GM12891 (cell line): ENCODE data around the gene SMPD3.

Experiments used
- PAX5 ChIP-seq: IDR thresholded peaks from 2 replicates; pipeline ENCODE4 v1.6.1; 2011; ENCODE audit warnings: low read length, moderate library complexity, mild to moderate bottlenecking; ENCODE audit not compliant: insufficient read depth, severe bottlenecking
- POLR2A ChIP-seq: IDR thresholded peaks from 2 replicates; pipeline ENCODE4 v1.6.1; 2011; ENCODE audit warnings: low read depth, low read length, control low read depth
- POLR2AphosphoS5 ChIP-seq: IDR thresholded peaks from 2 replicates; pipeline ENCODE4 v1.6.1; 2011; ENCODE audit warnings: low read depth, low read length, control low read depth
- SPI1 ChIP-seq: IDR thresholded peaks from 2 replicates; pipeline ENCODE4 v1.6.1; 2011; ENCODE audit warnings: low read depth, low read length, control low read depth
- TAF1 ChIP-seq: IDR thresholded peaks from 2 replicates; pipeline ENCODE4 v1.6.1; 2011; ENCODE audit warnings: low read depth, low read length, control low read depth

DNA sequence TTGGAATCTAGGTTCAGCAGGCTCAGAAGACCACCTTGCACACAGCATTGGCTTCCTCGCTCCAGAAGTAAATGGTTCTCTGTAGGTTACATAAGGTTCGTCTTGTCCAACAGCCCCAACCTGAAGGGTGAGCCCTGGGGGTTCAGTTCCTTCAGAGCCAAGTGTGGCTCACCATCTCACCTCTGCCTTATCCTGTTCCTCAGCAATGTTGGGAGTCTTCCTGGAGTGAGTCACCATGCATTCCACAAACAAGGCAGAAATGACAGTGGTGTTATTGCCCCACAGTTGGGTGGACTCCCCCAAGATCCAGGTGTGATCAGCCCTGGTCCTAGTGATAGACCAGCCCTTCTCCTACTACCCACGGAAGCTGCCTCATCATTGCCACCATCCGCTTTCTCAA, 26.8 kb upstream of the SMPD3 start:
- TF ChIP-seq PAX5 = no peak
- TF ChIP-seq SPI1 = no peak
- TF ChIP-seq POLR2A = no peak
- TF ChIP-seq POLR2AphosphoS5 = no peak
- no peak for TF ChIP-seq TAF1
